ENCODE results near the gene KLHL35.

The KLHL35 gene, protein sequence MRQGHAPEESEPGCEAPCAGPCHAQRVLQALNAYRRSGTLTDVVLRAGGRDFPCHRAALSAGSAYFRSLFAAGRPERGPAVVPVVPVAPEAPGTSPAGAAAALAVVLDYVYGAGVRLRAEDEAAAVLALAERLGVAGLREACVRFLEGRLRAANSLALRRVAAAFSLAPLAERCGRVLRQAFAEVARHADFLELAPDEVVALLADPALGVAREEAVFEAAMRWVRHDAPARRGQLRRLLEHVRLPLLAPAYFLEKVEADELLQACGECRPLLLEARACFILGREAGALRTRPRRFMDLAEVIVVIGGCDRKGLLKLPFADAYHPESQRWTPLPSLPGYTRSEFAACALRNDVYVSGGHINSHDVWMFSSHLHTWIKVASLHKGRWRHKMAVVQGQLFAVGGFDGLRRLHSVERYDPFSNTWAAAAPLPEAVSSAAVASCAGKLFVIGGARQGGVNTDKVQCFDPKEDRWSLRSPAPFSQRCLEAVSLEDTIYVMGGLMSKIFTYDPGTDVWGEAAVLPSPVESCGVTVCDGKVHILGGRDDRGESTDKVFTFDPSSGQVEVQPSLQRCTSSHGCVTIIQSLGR

GRCh38 chr11:75432911-75433321, at the start of gene KLHL35:
Gene KLHL35, minus strand, starts transcription at chr11:75433203. Its CDS starts 2,574 bp downstream, at chr11:75430629.
- H3K4me3 ChIP-seq (ENCODE audit: low read depth, low read length) = no peak within 1 kb of the TSS
- TF ChIP-seq, protein P1, sequence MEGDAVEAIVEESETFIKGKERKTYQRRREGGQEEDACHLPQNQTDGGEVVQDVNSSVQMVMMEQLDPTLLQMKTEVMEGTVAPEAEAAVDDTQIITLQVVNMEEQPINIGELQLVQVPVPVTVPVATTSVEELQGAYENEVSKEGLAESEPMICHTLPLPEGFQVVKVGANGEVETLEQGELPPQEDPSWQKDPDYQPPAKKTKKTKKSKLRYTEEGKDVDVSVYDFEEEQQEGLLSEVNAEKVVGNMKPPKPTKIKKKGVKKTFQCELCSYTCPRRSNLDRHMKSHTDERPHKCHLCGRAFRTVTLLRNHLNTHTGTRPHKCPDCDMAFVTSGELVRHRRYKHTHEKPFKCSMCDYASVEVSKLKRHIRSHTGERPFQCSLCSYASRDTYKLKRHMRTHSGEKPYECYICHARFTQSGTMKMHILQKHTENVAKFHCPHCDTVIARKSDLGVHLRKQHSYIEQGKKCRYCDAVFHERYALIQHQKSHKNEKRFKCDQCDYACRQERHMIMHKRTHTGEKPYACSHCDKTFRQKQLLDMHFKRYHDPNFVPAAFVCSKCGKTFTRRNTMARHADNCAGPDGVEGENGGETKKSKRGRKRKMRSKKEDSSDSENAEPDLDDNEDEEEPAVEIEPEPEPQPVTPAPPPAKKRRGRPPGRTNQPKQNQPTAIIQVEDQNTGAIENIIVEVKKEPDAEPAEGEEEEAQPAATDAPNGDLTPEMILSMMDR (IDR thresholded peaks at IDR 0.05; ENCODE audit: low read depth, low read length) = no peak

DNA sequence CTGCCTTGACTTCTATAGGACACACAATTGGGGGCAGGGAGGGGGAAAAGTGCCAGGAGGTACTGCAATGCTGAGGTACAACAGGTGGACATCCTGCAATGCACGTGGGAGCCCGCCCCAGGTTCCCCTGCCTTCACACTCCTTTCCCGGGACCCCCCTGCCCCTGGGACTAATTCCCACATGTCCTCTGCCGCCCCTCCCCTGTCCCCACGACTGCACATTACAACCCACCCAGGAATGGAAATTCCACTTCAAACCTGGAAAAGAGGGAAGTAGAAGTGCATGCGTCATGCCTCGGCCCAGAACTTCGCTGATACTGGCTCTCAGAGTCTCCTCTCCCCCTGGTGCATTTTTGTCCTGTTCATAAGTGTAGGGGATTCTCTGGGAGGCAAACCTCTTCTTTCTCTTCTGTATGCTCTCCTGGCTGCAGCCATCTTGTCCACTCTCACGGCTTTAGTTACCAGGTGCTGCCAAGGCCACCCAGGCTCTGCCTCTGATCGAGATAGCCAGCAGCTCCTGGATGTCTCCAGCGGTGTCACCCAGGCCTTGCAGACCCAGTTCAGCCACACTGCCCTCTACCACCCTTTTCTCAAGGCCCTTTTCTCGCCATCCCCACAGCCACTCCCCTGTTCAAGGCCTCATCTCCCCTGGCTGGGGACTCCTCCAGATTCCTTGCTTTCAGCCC, 49.1 kb upstream of the KLHL35 start:
- H3K4me3 ChIP-seq (ENCODE audit: low read depth, low read length) = no peak overlapping the region
- TF ChIP-seq, protein P1 (IDR thresholded peaks at IDR 0.05; ENCODE audit: low read depth, low read length) = no peak

- no peak overlapping the region for H3K4me3 ChIP-seq (ENCODE audit: low read depth, low read length)
- TF ChIP-seq, protein P1 (IDR thresholded peaks at IDR 0.05; ENCODE audit: low read depth, low read length) = no peak
These were observed 48.4 kb upstream of the KLHL35 start for GRCh38 chr11:75481223-75481921.

DNA sequence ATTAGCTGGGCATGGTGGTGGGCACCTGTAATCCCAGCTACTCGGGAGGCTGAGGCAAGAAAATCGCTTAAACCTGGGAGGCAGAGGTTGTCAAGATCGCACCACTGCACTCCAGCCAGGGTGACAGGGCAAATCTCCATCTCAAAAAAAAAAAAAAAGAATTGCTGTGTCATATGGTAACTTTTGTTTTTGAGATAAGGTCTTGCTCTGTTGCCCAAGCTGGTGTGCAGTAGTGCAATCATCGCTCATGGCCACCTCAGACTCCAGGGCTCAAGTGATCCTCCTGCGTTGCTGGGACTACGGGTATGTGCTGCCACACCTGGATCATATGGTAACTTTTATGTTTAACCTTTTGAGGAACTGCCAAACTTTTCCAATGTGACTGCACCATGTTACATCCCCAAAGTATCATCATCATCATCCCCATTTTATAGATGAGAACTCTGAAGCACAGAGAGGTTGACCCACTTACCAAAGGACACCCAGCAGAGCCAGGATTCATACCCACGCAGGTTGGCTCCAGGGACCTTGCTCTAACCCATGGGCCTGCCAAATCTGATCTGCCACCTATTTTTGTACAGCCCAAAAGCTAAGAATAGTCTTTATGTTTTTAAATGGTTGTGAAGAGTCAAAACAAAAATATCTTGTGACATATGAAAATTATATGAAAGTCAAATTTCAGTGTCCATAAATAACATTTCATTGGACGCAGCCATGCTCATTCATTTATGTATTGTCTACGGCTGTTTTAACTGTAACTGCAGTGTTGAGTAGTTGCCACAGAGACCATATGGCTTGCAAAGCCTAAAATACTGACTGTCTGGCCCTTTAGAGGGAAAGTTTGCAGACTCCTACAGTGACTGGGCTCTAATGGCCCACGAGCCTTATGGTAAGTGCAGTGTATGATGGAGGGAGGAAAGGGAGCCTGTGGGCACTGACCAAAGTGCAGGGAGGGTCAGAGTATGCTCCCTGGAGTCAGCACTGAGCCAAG, 47.5 kb upstream of the KLHL35 start:
- H3K4me3 ChIP-seq (ENCODE audit: low read depth, low read length) = no peak overlapping the region
- TF ChIP-seq, protein P1 (IDR thresholded peaks at IDR 0.05; ENCODE audit: low read depth, low read length) = no peak

DNA sequence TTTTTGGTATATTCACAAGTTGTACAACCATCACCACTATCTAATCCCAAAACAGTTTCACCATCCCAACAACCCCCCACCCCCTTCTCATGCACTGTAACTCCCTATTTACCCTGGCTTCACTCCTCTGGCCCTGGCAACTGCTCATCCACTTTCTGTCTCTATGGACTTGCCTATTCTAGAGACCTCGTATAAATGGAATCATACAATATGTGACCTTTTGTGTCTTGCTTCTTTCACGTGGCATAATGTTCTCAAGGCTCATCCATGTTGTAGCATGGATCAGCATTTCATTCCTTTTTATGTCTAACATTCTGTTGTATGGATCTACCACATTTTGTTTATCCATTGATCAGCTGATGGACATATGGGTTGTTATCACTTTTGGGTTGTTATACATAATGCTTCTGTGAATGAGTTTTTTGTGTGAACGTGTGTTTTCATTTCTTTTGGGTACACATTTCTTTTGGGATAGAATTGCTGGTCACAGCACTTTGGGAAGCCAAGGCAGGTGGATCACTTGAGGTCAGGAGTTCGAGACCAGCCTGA, 46.7 kb upstream of the KLHL35 start:
- TF ChIP-seq, protein P1 (IDR thresholded peaks at IDR 0.05; ENCODE audit: low read depth, low read length) = no peak
- no peak overlapping the region for H3K4me3 ChIP-seq (ENCODE audit: low read depth, low read length)
